HG03060 (cell line): ENCODE measurements around the gene TTC7B.

Experiments used
- ATAC-seq: cut with Tn5 transposase; IDR thresholded peaks from one replicate; pipeline ENCODE4 v1.9.1; 2021; ENCODE audit warnings: low read depth, moderate number of reproducible peaks; ENCODE audit not compliant: unreplicated experiment

TTC7B gene

GRCh38 chr14:90608281-90608680, 207.9 kb downstream of the TTC7B start:
- no peak for ATAC-seq

- ATAC-seq: no peak
Observed at GRCh38 chr14:90607141-90607540, 209.1 kb downstream of the TTC7B start.

- no peak for ATAC-seq
Observed at GRCh38 chr14:90606434-90606833, 209.8 kb downstream of the TTC7B start.

- ATAC-seq: no peak
Observed at GRCh38 chr14:90605430-90605829, 210.8 kb downstream of the TTC7B start.

- no peak for ATAC-seq
Observed at GRCh38 chr14:90604356-90604755, 211.9 kb downstream of the TTC7B start.

- ATAC-seq: no peak
Observed at GRCh38 chr14:90603841-90604240, 212.4 kb downstream of the TTC7B start.

- ATAC-seq: no peak
Observed at GRCh38 chr14:90603336-90603735, 212.9 kb downstream of the TTC7B start.

- no peak for ATAC-seq
Observed at GRCh38 chr14:90602088-90602687, 214.0 kb downstream of the TTC7B start.

GRCh38 chr14:90601563-90601962, 214.7 kb downstream of the TTC7B start:
- no peak for ATAC-seq

GRCh38 chr14:90600619-90601018, 215.6 kb downstream of the TTC7B start:
- no peak for ATAC-seq

GRCh38 chr14:90599748-90600507, 216.3 kb downstream of the TTC7B start:
- ATAC-seq: no peak

GRCh38 chr14:90599339-90599738, 216.9 kb downstream of the TTC7B start:
- no peak for ATAC-seq

- no peak for ATAC-seq
Observed at GRCh38 chr14:90597961-90598360, 218.3 kb downstream of the TTC7B start.

GRCh38 chr14:90596733-90597132, 219.5 kb downstream of the TTC7B start:
- no peak for ATAC-seq

GRCh38 chr14:90593254-90594040, 222.8 kb downstream of the TTC7B start:
- ATAC-seq: no peak

GRCh38 chr14:90592655-90593054, 223.6 kb downstream of the TTC7B start:
- ATAC-seq: no peak

- ATAC-seq: no peak
Observed at GRCh38 chr14:90587918-90588317, 228.3 kb downstream of the TTC7B start.

GRCh38 chr14:90587252-90587910, 228.8 kb downstream of the TTC7B start:
- ATAC-seq: no peak

- ATAC-seq: no peak
Observed at GRCh38 chr14:90585106-90585505, 231.1 kb downstream of the TTC7B start.

- no peak for ATAC-seq
Observed at GRCh38 chr14:90583916-90584605, 232.2 kb downstream of the TTC7B start.
